HG03575 (cell line): ENCODE measurements around the gene LEP.

Source experiments
- ATAC-seq: cut with Tn5 transposase; IDR thresholded peaks from one replicate; pipeline ENCODE4 v1.9.1; 2021; ENCODE audit not compliant: unreplicated experiment, insufficient number of reproducible peaks, low FRiP score; ENCODE audit errors: extremely low read depth

Gene LEP

GRCh38 chr7:128209229-128210035, 31.6 kb upstream of the LEP start:
- ATAC-seq: no peak

- ATAC-seq: no peak
Observed at GRCh38 chr7:128210036-128210347, 31.1 kb upstream of the LEP start.

DNA sequence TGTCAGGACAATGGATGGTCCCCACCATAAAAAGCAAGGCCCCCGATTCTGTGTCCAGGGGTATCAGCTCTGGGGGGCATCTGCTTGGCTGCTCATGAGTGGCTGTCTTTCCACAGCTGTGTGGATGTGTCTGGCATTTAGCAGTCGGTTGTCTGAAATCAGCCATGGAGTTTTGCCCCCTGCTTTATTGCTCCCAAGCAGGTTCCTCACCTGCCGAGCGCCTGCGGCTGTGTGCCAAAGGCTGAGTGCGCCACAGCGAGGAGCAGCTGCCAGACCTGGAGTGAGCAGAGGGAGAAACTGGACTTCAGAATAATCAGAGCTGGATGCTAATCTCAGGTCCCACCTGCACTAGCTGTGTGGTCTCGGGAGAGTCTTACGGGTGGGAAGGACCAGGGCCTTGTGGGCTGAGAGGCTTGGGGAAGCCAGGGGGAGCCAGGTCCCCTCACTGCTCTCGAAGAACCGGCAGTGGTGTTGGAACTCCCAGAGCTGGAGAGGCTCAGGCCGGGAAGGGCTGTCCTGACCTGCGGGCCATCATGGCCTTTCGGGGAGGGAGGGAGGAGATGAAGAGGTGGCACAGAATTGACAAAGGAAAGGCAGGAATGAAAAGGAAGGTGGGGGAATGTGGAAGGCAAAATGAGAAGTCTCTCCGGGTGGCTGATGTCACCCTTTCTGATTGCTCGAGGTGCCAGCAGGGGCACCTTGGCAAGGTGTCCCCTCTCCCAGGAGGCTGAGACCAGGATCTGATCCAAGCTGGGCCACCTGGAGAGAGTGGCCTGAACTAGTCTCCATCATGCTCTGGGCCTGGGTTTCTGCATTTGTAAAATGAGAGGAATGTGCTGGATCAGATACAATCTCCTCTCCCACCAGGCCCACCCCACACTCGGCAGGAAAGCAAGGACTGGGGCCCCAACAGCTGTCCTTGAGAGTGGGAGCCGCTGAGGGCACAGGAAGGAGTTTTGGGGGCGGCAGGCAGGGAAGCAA, 30.2 kb upstream of the LEP start:
- ATAC-seq: no peak

DNA sequence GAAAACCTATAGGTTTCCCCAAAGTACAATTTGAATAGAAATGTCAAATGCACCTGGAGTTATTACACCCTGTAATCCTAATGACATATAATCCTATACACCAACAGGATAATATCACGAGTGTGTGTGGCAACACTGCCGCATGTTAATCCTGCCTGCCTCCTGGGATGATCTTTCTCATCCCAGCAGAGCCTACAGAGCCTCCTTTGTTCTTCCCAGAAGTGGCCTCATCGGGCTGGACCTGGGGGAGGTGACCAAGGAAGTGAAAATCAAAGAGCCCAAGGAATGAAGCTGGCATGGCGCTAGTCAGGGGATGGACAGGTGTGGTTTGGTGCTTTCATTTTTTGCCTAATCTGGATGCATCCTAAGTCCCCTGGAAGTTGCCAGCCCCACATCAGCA, 29.5 kb upstream of the LEP start:
- ATAC-seq: no peak

- no peak for ATAC-seq
Observed at GRCh38 chr7:128214463-128214862, 26.6 kb upstream of the LEP start.

DNA sequence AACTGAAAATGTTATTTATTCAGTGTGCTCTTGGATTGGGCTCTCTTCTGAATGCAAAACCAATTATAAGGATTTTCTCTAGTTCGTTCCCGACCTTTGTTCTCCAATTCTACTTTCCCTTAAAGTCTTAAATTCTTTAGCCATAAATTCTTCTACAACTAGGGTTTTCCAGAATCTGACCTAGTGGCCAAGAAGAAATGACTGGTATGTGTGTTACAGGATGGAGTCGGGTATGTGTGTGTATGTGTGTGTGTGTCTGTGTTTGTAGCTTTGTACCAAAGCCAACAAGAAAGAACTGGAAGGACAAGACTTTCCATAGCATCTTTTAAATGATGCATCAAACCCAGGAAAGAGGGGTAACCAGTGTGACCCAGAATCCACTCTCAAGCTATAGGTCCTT, 25.8 kb upstream of the LEP start:
- no peak for ATAC-seq

DNA sequence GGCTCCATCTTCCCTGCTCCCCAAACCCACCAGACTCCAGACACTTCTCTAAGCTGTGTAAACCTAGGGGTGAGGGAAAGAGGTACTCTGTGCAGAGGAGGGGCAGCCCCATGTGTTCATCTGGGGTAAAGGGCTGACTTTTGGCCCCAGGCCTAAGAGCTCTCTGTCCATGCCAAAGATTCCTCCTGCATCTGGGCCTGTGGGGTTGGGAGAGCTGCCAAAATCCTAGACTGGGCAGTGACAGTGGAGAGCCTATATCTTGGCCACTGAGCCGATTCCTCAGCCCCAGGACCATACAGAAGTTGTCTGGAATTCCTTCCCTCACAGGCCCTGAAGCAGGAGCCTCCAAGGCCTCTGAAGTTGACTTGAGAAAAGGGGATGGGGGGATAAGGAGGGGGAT, 25.3 kb upstream of the LEP start:
- ATAC-seq: no peak

DNA sequence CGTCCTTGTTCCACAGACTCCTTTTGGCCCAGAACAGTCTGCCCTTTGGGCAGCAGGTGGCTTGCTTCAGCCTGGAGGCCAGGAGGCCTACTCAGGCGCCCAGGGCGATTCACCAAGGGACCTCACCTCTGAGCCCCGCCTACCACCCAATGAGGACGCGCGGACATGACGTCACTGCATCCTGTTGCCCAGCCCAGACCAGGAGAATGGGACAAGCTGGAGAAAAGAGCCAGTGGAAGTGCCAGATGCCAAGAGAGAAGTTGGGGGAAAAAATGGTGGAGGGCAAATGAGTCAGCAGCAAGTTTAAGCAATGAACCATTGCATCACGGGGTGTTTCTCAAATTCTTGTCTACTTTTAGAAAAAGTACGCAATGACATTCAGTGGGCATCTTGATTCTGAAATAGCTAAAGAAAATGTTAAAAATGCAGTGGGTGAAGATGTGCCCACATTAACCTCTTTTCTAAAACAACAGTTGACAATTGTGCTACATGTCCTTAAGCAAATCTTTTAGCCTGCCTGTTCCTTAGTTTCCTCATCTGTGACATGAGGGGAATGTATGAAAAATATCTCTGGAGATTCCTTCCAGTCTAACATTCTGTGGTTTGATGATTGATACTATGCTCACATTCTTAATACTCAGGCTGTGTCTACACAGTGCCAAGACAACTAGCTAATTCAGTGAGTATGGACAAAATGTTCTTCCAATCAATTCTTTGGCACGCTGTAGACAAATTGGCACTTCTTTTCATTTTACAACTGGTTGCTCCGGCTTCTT, 23.9 kb upstream of the LEP start:
- ATAC-seq: no peak

GRCh38 chr7:128217967-128218652, 23.0 kb upstream of the LEP start:
- ATAC-seq: no peak

DNA sequence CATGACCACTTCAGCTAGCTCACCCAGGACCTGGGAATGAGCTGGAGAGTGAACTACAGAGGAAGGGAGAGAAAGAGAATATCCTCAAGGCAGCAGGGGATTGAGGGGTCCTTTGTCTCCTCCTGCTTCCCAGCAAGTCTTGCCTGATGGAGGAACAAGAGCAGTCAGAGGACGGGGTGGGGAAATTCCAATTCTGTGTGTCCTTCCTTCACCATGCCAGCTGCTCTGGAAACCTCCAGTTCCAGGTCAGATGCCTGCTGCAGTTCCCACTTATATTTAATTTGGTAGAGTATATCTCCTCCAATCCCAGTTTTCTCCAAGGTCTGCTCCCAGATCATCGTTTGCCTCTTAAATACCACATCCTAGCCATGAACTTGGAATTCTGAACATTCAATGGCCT, 21.4 kb upstream of the LEP start:
- no peak for ATAC-seq

DNA sequence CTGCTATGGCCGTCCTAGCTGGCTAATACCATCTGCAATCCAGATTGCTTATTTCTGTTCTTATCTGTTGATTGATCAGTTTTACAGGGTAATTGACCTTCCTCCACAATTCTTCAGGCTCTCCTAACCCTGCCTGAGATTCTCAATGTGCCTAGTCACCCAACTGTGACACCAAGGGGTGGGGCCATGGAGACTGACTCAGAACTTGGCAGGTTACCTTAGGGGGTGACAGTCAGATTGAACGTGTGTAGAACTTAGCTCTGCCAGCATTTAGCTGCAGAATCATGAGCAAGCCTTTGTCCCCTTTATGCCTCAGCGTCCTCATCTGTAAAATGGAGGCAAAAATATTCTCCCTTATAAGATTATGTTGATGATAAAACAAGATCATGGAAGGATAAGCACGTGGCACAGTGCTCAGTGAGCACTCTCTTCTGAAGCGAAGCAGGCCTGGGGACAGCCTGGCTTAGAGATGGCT, 19.1 kb upstream of the LEP start:
- ATAC-seq: no peak

DNA sequence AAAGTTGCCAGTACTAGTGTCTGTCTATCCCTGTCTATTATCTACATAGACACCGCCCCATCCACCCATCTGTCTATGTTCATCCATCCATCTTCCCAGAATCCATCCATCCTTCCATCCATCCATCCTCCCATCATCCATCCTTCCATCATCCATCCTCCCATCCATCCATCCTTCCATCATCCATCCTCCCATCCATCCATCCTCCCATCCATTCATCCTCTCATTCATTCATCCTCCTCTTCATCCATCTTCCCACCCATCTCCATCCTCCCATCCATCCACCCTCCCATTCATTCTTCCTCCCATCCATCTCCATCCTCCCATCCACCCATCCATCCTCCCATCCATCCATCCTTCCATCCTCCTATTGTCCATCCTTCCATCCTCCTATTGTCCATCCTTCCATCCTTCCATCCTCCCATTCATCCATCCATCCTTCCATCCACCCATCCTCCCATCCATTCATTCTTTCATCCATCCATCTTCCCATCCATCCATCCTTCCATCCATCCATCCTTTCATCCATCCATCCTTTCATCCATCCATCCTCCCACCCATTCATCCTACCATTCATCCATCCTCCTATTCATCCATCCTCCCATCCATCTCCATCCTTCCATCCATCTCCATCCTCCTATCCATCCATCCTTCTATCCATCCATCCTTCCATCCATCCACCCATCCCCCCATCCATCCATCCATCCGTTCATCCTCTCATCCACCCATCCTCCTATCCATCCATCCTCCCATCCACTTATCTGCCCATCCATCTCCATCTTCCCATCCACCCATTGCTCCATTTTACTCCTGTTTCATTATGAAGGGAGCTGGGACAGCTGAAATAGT, 14.7 kb upstream of the LEP start:
- no peak for ATAC-seq

DNA sequence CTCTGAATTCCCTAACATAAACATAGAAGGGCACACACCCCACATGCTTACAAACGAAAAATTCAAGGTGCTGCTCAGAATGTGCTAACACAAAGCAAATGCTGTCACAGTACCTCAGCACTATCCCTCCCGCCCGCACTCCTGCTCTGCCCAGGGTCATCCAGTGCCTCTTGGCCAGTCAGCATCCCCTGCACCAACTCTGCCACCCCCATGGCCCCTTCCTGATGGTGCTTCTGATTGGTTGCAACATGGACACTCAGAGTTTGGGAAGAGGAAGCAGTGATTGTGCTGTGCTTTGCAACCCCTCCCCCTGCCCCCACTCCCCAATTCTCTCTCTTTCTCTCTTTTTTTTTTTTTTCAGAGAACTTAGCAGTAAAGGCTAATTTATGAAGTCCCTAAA, 13.8 kb upstream of the LEP start:
- ATAC-seq: no peak

- ATAC-seq: no peak
Observed at GRCh38 chr7:128231021-128231420, 10.1 kb upstream of the LEP start.

- ATAC-seq: no peak
Observed at GRCh38 chr7:128231677-128232076, 9.4 kb upstream of the LEP start.

GRCh38 chr7:128233471-128233870, 7.6 kb upstream of the LEP start:
- no peak for ATAC-seq

- ATAC-seq: no peak
Observed at GRCh38 chr7:128234476-128235026, 6.5 kb upstream of the LEP start.

DNA sequence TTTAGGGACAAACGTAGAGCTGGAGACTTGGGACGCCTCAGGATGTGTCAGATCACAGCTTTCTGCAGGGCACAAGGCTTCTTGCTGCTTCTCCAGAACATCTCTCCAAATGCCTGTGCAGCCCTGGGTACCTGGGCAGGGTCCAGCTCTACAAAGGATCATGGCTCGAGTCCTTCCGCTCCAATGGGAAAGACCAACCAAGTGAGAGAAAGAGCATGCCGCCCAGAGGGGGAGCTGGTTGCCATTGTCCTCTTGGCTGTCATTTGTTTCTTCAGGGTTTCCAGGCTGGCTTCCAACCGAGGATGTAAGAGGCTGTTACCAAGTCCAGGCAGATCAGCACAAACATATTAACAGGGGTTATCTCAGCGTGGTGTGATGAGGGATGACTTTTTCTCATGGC, 5.6 kb upstream of the LEP start:
- ATAC-seq: no peak
